GM21447 (cell line): ENCODE data around the gene CHD2.
"Not testable (repeated sequence)": the region's sequence is repeated elsewhere in the genome, so short reads cannot be mapped to it uniquely, and the experiment has no call there.

Experiments used
- ATAC-seq: cut with Tn5 transposase; IDR thresholded peaks from one replicate; pipeline ENCODE4 v1.9.1; 2021; ENCODE audit not compliant: unreplicated experiment

CHD2 gene

GRCh38 chr15:93031557-93032384 is 131.6 kb downstream of the CHD2 start:
- ATAC-seq = not testable (repeated sequence)

GRCh38 chr15:93032515-93033206 is 132.5 kb downstream of the CHD2 start:
- not testable (repeated sequence) for ATAC-seq

- no peak for ATAC-seq
Measured at GRCh38 chr15:93033434-93034045, 133.4 kb downstream of the CHD2 start.

- ATAC-seq = no peak
Measured at GRCh38 chr15:93034512-93034911, 134.4 kb downstream of the CHD2 start.

DNA sequence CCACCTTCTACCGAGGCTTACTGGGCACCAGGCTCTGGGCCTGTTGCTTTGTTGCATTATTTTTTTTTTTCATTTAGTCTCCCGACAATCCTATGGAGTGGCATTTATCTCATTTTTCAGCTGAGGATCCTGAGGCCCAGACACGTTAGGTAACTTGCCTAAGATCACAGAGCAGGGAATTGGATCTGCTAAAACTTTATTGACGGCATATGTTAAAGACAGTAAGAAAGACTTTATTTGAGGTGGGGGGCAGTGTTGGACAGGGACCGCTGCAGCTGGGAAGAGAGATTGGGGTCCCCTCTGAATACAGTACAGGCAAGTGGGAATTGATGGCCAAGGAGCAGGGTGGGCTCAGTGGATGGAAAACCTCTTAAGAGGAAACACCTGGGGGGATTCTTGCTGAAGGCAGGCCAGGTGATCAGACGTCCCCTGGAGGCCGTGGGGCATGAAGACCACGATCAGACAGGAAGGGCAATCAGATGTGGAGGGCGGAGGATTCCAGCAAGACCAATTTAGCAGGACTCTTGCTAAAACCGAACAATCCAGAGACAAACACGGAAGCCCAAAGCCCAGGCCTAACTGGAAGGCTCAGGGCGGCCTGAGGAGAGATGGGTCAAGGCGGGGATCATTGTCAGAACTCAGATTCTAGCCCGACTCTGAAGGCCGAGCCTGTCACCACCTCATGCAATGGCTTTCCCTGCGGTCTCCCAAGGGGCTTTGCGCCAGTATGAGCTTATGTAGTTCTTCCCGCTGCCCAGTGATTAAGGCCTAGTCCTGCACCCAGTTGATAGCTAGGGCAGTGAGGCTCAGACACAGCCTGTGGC is 135.2 kb downstream of the CHD2 start:
- no peak for ATAC-seq

- ATAC-seq = peak; percentile 81
Measured at GRCh38 chr15:93035953-93036810, 136.1 kb downstream of the CHD2 start.

DNA sequence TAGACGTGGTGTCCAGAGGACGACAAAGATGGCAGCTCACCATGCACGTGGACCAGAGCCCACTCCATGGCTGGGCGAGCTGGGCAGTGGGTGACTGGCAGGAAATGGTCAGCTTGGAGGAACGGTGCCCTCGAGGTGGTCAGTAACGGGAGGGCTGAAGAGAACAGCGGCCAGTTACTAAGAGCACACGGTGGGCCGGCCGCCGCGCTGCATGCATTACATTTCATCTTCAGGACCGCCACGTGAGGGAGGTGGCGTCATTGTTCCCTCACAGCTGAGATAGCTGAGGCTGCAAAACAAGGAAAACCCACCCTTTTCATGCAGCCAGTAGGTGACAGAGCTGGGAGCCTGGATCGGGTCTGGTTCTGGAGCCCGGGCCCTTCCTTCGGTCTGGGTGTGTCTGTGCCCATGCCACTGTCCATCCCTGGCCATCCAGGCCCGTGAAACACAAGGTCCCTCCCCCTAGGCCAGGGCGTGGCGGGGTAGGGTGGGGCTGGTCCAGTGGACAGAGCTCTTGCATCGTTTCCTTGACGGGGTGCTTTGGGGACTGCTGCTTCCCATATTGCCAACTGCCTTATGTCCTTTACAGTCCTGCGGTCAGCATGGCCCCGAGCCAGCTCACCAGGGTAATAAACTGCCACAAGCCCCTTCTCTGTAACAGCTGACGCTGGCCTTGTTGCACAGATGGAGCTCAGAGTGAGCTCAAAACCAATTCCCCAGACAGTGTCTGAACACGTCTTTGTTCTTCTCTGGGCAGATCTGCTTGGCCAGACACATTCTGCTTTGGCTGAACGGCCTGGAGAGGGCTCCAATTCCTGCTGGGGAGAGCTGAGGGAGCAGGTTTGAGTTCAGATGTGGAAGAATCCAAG is 137.1 kb downstream of the CHD2 start:
- ATAC-seq = no peak

- ATAC-seq = no peak
Measured at GRCh38 chr15:93037820-93038705, 137.9 kb downstream of the CHD2 start.

DNA sequence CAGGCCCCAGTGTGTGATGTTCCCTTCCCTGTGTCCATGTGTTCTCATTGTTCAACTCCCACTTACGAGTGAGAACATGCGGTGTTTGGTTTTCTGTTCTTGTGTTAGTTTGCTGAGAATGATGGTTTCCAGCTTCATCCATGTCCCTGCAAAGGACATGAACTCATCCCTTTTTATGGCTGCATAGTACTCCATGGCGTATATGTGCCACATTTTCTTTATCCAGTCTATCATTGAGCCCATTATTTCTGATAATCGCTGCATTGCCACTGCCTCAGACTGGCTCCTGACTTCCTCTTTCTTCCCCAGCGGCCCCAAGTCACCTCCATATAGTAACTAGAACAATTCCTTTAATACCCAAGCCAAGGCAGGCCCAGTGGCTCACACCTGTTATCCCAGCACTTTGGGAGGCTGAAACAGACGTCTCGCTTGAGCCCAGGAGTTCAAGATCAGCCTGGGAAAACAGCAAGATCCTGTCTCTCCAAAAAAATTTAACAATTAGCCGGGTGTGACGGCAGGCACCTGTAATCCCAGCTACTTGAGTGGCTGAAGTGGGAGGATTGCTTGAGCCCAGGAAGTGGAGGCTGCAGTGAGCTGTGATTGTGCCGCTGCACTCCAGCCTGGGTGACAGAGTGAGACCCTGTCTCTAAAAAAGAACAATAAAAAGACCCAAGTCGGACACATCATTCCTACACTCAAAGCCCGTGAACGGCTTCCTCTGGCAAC is 139.6 kb downstream of the CHD2 start:
- not testable (repeated sequence) for ATAC-seq

DNA sequence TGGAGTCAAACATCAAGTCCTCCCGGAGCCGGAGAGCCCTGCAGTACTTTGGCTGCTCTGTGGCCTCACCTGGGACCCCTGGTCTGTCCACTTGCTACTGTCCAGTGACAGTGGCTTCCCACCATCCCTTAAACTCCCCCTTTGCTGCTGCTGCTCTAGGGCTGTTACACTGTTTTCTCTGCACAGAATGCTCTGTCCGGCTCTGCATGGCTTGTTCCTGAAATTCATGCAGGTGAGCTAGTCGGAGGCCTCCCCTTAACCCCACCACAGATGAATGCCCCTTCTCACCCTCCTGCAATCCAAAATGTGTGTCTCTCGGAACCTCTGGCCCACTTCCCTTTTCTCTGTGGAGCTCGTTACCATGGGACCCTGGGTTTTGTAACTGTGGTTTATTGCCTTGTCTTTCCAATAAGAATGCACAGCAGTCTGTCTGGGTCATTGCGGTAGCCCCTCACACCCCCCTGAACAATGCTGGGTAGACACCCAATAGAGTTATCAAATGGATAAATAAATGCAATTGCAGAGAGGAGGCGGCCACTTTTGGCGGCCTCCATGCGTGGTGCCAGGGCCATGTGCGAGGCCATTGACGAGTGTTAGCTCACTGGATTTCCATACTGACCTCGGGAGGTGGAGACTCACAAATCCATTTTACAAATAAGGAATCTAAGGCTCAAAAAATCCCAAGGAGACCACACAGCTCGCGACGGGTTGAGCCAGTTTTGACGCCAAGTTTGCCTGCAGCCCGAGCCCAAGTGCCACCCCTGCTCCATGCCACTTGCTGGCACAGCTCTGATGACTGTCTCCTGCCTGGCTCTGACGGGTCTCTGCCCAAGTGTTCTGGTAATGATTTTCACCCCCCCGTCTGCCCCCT is 140.4 kb downstream of the CHD2 start:
- no peak for ATAC-seq

DNA sequence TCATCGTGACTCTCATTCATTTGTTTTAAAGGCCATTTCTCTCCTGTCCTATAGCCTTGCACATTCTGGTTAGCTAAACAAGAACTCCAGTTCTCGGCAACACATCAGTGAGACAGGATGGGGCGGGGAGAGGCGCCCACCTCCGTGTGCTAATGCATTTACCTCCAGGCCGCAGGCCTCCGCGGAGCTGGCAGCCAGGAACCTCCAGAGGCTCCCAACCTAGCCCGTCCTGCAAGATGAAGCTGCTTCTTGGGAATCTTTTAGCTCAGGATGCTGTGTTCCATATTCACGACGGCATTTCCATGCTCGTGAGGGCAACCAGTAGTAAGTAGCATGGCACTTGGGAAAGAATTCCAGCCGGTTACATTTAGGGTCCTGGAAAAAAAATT is 141.0 kb downstream of the CHD2 start:
- no peak for ATAC-seq

GRCh38 chr15:93042211-93042610 is 142.1 kb downstream of the CHD2 start:
- no peak for ATAC-seq

DNA sequence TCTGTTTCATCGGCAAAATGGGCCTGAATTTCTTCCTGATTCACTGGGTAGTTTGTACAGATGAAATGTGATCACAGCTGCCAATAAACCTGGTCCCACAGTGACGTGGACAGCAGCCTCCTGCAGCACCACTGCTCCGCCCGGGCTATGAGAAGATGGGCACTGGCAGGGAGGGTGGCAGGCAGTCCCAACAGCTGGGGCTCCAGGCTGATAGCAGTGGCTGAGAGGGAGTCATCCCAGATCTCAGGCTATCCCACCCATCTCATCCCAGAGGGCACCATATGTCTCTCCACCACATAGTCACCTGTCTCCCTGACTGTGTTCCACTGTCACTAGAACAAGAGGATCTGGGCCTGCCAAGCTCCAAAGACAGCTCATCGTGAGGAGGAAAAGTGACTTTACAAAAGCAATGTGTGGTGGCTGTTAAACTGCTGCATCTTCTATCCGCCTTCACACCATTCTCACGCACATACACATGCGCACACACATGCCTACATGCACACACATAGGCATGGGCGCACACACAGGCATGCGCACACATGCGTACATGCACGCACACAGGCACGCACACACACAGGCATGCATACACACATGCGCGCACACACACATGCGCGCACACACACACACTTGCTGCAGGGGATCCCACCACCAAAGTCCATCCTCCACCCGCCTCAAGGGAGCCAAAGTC is 142.7 kb downstream of the CHD2 start:
- ATAC-seq = no peak

DNA sequence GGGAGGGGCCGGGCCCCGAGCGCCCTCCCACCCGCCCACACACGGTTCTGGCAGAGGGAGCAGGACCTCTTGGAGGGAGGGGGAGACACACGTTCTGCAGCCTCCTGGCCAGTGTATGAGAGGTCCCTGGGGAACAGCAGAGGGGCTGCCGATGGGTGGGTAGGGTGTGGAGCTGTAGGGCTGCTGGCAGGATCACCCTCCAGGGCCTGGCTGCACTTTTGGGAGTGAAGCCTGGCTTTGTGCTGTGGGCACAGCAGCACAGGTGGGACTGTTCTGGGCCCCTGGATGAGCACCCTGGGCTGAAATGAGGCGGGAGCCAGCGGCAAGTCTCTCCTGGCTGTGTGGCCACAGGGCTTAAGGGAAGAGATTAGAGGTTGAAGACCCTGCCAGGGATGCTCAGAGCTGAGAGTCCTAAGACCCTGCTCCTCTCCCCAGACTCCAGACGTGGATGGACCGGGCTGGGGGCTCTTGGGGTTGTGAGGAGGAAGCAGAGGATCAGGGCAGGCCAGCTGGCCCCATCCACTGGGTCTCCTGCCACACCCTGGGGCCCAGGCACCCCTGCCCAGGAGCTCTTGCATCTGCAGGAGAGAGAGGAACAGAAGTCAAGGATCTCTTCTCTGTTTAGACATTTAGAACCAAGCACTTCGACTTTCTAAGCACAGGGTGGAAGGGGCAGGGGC is 143.6 kb downstream of the CHD2 start:
- no peak for ATAC-seq
